Upper lobe of right lung (tissue), 1 donor: ENCODE results near the gene CCNY. TPM values are rescaled to one million over a fixed set of nuclear protein-coding genes. Genes with fewer than 3 reads are reported as not detected.

Source experiments
- ATAC-seq: fragments of 200-7000 bp; cut with Tn5 transposase; one replicate; pipeline ENCODE4 v1.9.1; 2020; ENCODE audit warnings: mild to moderate bottlenecking, moderate library complexity
- DNase-seq: peaks from one replicate; pipeline ENCODE4 v3.0.0-alpha.2; 2020
- H3K27ac ChIP-seq: fragments of 200-600 bp; one replicate; pipeline ENCODE4 v1.8.0; 2022
- H3K27me3 ChIP-seq: fragments of 200-600 bp; one replicate; pipeline ENCODE4 v1.8.0; 2022; ENCODE audit warnings: mild to moderate bottlenecking
- H3K36me3 ChIP-seq: fragments of 200-600 bp; one replicate; pipeline ENCODE4 v1.8.0; 2022
- H3K4me1 ChIP-seq: fragments of 200-600 bp; one replicate; pipeline ENCODE4 v1.8.0; 2022
- H3K4me3 ChIP-seq: fragments of 200-600 bp; one replicate; pipeline ENCODE4 v1.8.0; 2022; ENCODE audit warnings: mild to moderate bottlenecking
- H3K9me3 ChIP-seq: fragments of 200-600 bp; one replicate; pipeline ENCODE4 v1.8.0; 2022
- CTCF ChIP-seq: fragments of 200-600 bp; IDR thresholded peaks from one replicate; pipeline ENCODE4 v1.8.0; 2022; ENCODE audit warnings: antibody characterized with exemption
- intact Hi-C: fragments of 100-400 bp; cut with DNase I; formaldehyde crosslinking; loops from one replicate; pipeline ENCODE4 v1.11.0; 2022
- total RNA-seq: library from RNA; stranded (reverse); fragmentation: NEBNext Ultra II Directional; extraction: Animal tissue kit (Norgen Biotek cat#: 25700); gene quantifications from one replicate; pipeline ENCODE4 v1.2.1, GENCODE V29; 2021
- donor health status: DM: no; HTN: yes; CAD: no; lungs with severe emphysema.

Gene CCNY
- total RNA-seq, 1 donor from 2014 or later, result 85.4 TPM

- Histone ChIP-seq H3K4me1 (no peaks in the 10 kb centered on the region), H3K4me3 (no peak overlapping the region), H3K27me3 (no peaks in the 10 kb centered on the region), H3K9me3 (peaks cover 3% of the 10 kb centered on the region), H3K36me3 (no peaks in the 10 kb centered on the region), H3K27ac (no peak overlapping the region)
- DNase-seq, result no peak
- intact Hi-C loops, result no loop called here
- no peak for TF ChIP-seq CTCF
- no peak for ATAC-seq
Measured at GRCh38 chr10:35318551-35318950, 17.8 kb upstream of the CCNY start.

GRCh38 chr10:35320341-35320740, 16.0 kb upstream of the CCNY start:
- Histone ChIP-seq H3K27me3 (no peaks in the 10 kb centered on the region), H3K4me3 (no peak overlapping the region), H3K4me1 (no peaks in the 10 kb centered on the region), H3K9me3 (no peaks in the 10 kb centered on the region), H3K36me3 (no peaks in the 10 kb centered on the region), H3K27ac (no peak overlapping the region)
- no peak for TF ChIP-seq CTCF
- DNase-seq, result no peak
- ATAC-seq, result no peak
- intact Hi-C loops, result no loop called here

- H3K36me3 ChIP-seq, result no peaks in the 10 kb centered on the region
- H3K9me3 ChIP-seq, result no peaks in the 10 kb centered on the region
- H3K4me1 ChIP-seq, result no peaks in the 10 kb centered on the region
- no peak for ATAC-seq
- H3K27me3 ChIP-seq, result no peaks in the 10 kb centered on the region
- TF ChIP-seq CTCF, result no peak
- no peak overlapping the region for H3K4me3 ChIP-seq
- no peak for DNase-seq
- intact Hi-C loops, result no loop called here
- H3K27ac ChIP-seq, result no peak overlapping the region
Measured at GRCh38 chr10:35322636-35323035, 13.7 kb upstream of the CCNY start.

GRCh38 chr10:35324196-35324595, 12.1 kb upstream of the CCNY start:
- no peak overlapping the region for H3K4me3 ChIP-seq
- H3K27ac ChIP-seq, result no peak overlapping the region
- ATAC-seq (no peak), DNase-seq (no peak)
- no peaks in the 10 kb centered on the region for H3K4me1 ChIP-seq
- H3K36me3 ChIP-seq, result no peaks in the 10 kb centered on the region
- intact Hi-C loops, result no loop called here
- H3K9me3 ChIP-seq, result no peaks in the 10 kb centered on the region
- no peak for TF ChIP-seq CTCF
- no peaks in the 10 kb centered on the region for H3K27me3 ChIP-seq

- Histone ChIP-seq H3K36me3 (no peaks in the 10 kb centered on the region), H3K4me1 (no peaks in the 10 kb centered on the region), H3K27ac (no peak overlapping the region), H3K9me3 (no peaks in the 10 kb centered on the region), H3K27me3 (no peaks in the 10 kb centered on the region), H3K4me3 (no peak overlapping the region)
- no peak for ATAC-seq
- no peak for TF ChIP-seq CTCF
- no peak for DNase-seq
- intact Hi-C loops, result no loop called here
Measured at GRCh38 chr10:35326466-35327235, 9.7 kb upstream of the CCNY start.
